Neural progenitor cell (in vitro differentiated cells): ENCODE data around the gene ABLIM2. TPM values are rescaled to one million over a fixed set of nuclear protein-coding genes. Genes with fewer than 3 reads are reported as not detected.

ENCODE experiments used
- DNase-seq: peaks from one replicate; pipeline ENCODE4 v3.0.0-alpha.2; 2016; ENCODE audit warnings: low spot score
- H2AFZ ChIP-seq: fragments of 200-600 bp; sonication (generic); replicated peaks from 2 replicates; pipeline ENCODE4 v1.6.1; 2016; ENCODE audit warnings: antibody characterized with exemption
- H3F3A ChIP-seq: fragments of 200-600 bp; sonication (generic); 2 replicates; pipeline ENCODE4 v1.6.1; 2016; ENCODE audit warnings: antibody characterized with exemption, low read depth
- H3K27ac ChIP-seq: fragments of 200-600 bp; sonication (generic); 2 replicates; pipeline ENCODE4 v1.5.1; 2016; ENCODE audit warnings: mild to moderate bottlenecking
- H3K27me3 ChIP-seq: fragments of 200-600 bp; sonication (generic); 2 replicates; pipeline ENCODE4 v1.6.1; 2016; ENCODE audit warnings: mild to moderate bottlenecking, moderate library complexity
- H3K36me3 ChIP-seq: fragments of 200-600 bp; sonication (generic); 2 replicates; pipeline ENCODE4 v1.5.1; 2016
- H3K4me1 ChIP-seq: fragments of 200-600 bp; sonication (generic); 2 replicates; pipeline ENCODE4 v1.6.1; 2016; ENCODE audit warnings: mixed run types
- H3K4me2 ChIP-seq: fragments of 200-600 bp; sonication (generic); 2 replicates; pipeline ENCODE4 v1.6.1; 2016
- H3K4me3 ChIP-seq: fragments of 200-600 bp; sonication (generic); 2 replicates; pipeline ENCODE4 v1.5.1; 2016
- H3K79me2 ChIP-seq: fragments of 200-600 bp; sonication (generic); 2 replicates; pipeline ENCODE4 v1.6.1; 2016; ENCODE audit warnings: low read depth
- H3K9ac ChIP-seq: fragments of 200-600 bp; sonication (generic); 2 replicates; pipeline ENCODE4 v1.6.1; 2016
- H3K9me3 ChIP-seq: fragments of 200-600 bp; sonication (generic); 2 replicates; pipeline ENCODE4 v1.5.1; 2016; ENCODE audit warnings: low read depth
- H4K20me1 ChIP-seq: fragments of 200-600 bp; sonication (generic); 2 replicates; pipeline ENCODE4 v1.6.1; 2016; ENCODE audit warnings: low read depth
- H3K27ac Mint-ChIP-seq: 3 replicates; pipeline ENCODE4 v1.8.0; 2021; ENCODE audit warnings: mixed read lengths
- H3K27me3 Mint-ChIP-seq: 2 replicates; pipeline ENCODE4 v1.8.0; 2022; ENCODE audit warnings: low read depth, mild to moderate bottlenecking, inconsistent platforms, moderate library complexity, mixed read lengths; ENCODE audit not compliant: insufficient read depth
- H3K36me3 Mint-ChIP-seq: 3 replicates; pipeline ENCODE4 v1.8.0; 2021; ENCODE audit warnings: mixed read lengths
- H3K4me1 Mint-ChIP-seq: 3 replicates; pipeline ENCODE4 v1.8.0; 2021; ENCODE audit warnings: mixed read lengths
- H3K4me3 Mint-ChIP-seq: 3 replicates; pipeline ENCODE4 v1.8.0; 2021; ENCODE audit warnings: mild to moderate bottlenecking, moderate library complexity, mixed read lengths
- H3K9me3 Mint-ChIP-seq: 3 replicates; pipeline ENCODE4 v1.8.0; 2020; ENCODE audit warnings: mixed read lengths
- CTCF ChIP-seq: fragments of 200-600 bp; sonication (generic); IDR thresholded peaks from 2 replicates; pipeline ENCODE4 v1.5.1; 2017; ENCODE audit warnings: antibody characterized with exemption, mild to moderate bottlenecking
- EZH2 ChIP-seq: fragments of 200-600 bp; sonication (generic); IDR thresholded peaks from 2 replicates; pipeline ENCODE4 v1.6.1; 2017; ENCODE audit warnings: antibody characterized with exemption, mild to moderate bottlenecking, moderate library complexity
- EZH2phosphoT487 ChIP-seq: fragments of 200-600 bp; sonication (generic); IDR thresholded peaks from 2 replicates; pipeline ENCODE4 v1.6.1; 2017; ENCODE audit warnings: antibody characterized with exemption
- total RNA-seq: library from RNA; depleted of rRNA; stranded (reverse); fragments of >200 nt; gene quantifications from 2 replicates; pipeline ENCODE4 v1.2.3, GENCODE V29; 2015; ENCODE audit warnings: low replicate concordance

ABLIM2 gene
- total RNA-seq, 1 donor from 2014 or later, result 0.24 TPM

- H3K36me3 ChIP-seq, result peaks cover 5% of the 10 kb centered on the region
- no peak overlapping the region for H3K4me3 Mint-ChIP-seq
- peaks cover 22% of the 10 kb centered on the region for H3K4me1 Mint-ChIP-seq
- no peak for DNase-seq
- no peaks in the 10 kb centered on the region for H4K20me1 ChIP-seq
- no peaks in the 10 kb centered on the region for H3K27me3 ChIP-seq
- H3K79me2 ChIP-seq, result no peaks in the 10 kb centered on the region
- H3K9me3 ChIP-seq, result no peaks in the 10 kb centered on the region
- TF ChIP-seq EZH2, result no peak
- TF ChIP-seq EZH2phosphoT487, result no peak
- TF ChIP-seq CTCF, result no peak
- H3K9ac ChIP-seq, result no peak overlapping the region
- H3K36me3 Mint-ChIP-seq, result peaks cover 3% of the 10 kb centered on the region
- no peak overlapping the region for H3K4me2 ChIP-seq
- H2AFZ ChIP-seq, result no peak overlapping the region
- peaks cover 8% of the 10 kb centered on the region for H3F3A ChIP-seq
- H3K27ac Mint-ChIP-seq, result no peak overlapping the region
- peaks cover 24% of the 10 kb centered on the region for H3K9me3 Mint-ChIP-seq
- no peak overlapping the region for H3K27ac ChIP-seq
- H3K4me1 ChIP-seq, result no peaks in the 10 kb centered on the region
- no peak overlapping the region for H3K4me3 ChIP-seq
- peaks cover 6% of the 10 kb centered on the region for H3K27me3 Mint-ChIP-seq
Measured at GRCh38 chr4:8089862-8090261, 68.8 kb downstream of the ABLIM2 start.

- H3K79me2 ChIP-seq, result no peaks in the 10 kb centered on the region
- Mint-ChIP-seq H3K4me3 (no peak overlapping the region), H3K36me3 (peaks cover 3% of the 10 kb centered on the region), H3K4me1 (peaks cover 22% of the 10 kb centered on the region), H3K27me3 (peaks cover 6% of the 10 kb centered on the region), H3K27ac (no peak overlapping the region), H3K9me3 (peaks cover 17% of the 10 kb centered on the region)
- no peak for DNase-seq
- no peaks in the 10 kb centered on the region for H3K4me1 ChIP-seq
- H3K9ac ChIP-seq, result no peak overlapping the region
- H3K4me2 ChIP-seq, result no peak overlapping the region
- TF ChIP-seq CTCF, result no peak
- TF ChIP-seq EZH2phosphoT487, result no peak
- TF ChIP-seq EZH2, result no peak
- no peaks in the 10 kb centered on the region for H4K20me1 ChIP-seq
- no peak overlapping the region for H2AFZ ChIP-seq
- no peaks in the 10 kb centered on the region for H3K9me3 ChIP-seq
- peaks cover 8% of the 10 kb centered on the region for H3F3A ChIP-seq
- no peak overlapping the region for H3K27ac ChIP-seq
- H3K27me3 ChIP-seq, result no peaks in the 10 kb centered on the region
- no peak overlapping the region for H3K4me3 ChIP-seq
- H3K36me3 ChIP-seq, result peaks cover 4% of the 10 kb centered on the region
Measured at GRCh38 chr4:8088966-8089491, 69.6 kb downstream of the ABLIM2 start.

- Histone ChIP-seq H3K79me2 (no peaks in the 10 kb centered on the region), H3K36me3 (no peaks in the 10 kb centered on the region), H3K27ac (no peak overlapping the region), H3K27me3 (no peaks in the 10 kb centered on the region), H3K4me1 (no peaks in the 10 kb centered on the region), H2AFZ (no peak overlapping the region), H3K9me3 (no peaks in the 10 kb centered on the region), H3F3A (peaks cover 8% of the 10 kb centered on the region), H4K20me1 (no peaks in the 10 kb centered on the region), H3K4me2 (no peak overlapping the region), H3K9ac (no peak overlapping the region), H3K4me3 (no peak overlapping the region)
- H3K27ac Mint-ChIP-seq, result no peak overlapping the region
- peaks cover 25% of the 10 kb centered on the region for H3K4me1 Mint-ChIP-seq
- H3K4me3 Mint-ChIP-seq, result no peak overlapping the region
- TF ChIP-seq EZH2phosphoT487 (no peak), EZH2 (no peak), CTCF (no peak)
- peaks cover 7% of the 10 kb centered on the region for H3K9me3 Mint-ChIP-seq
- H3K27me3 Mint-ChIP-seq, result peaks cover 6% of the 10 kb centered on the region
- H3K36me3 Mint-ChIP-seq, result no peaks in the 10 kb centered on the region
- no peak for DNase-seq
Measured at GRCh38 chr4:8087921-8088495, 70.6 kb downstream of the ABLIM2 start.
